CD4-positive, alpha-beta T cell treated with Interleukin-15 for 1 hour (primary cell): ENCODE data around the gene ADGRG3.

Source experiments
- DNase-seq: peaks from one replicate; pipeline ENCODE4 v3.0.0-alpha.2; 2020

Gene ADGRG3, protein sequence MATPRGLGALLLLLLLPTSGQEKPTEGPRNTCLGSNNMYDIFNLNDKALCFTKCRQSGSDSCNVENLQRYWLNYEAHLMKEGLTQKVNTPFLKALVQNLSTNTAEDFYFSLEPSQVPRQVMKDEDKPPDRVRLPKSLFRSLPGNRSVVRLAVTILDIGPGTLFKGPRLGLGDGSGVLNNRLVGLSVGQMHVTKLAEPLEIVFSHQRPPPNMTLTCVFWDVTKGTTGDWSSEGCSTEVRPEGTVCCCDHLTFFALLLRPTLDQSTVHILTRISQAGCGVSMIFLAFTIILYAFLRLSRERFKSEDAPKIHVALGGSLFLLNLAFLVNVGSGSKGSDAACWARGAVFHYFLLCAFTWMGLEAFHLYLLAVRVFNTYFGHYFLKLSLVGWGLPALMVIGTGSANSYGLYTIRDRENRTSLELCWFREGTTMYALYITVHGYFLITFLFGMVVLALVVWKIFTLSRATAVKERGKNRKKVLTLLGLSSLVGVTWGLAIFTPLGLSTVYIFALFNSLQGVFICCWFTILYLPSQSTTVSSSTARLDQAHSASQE

DNA sequence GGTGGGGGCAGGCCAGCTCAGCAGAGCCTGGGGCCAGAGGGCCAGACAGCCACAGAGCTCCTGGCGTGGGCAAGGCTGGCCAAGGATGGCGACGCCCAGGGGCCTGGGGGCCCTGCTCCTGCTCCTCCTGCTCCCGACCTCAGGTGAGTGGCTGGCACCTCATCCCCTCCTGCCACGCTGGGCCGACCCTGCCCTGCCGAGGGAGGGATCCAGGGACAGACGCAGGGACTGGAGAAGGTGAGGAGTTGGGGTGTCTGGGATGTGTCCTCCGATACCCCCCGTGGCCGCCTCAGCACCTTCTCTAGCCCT is at the start of gene ADGRG3:
Gene ADGRG3, plus strand, starts transcription at position 44 of the 309 bp plus-strand sequence. Its CDS starts 42 bp downstream, at position 86.
- DNase-seq = no peak

GRCh38 chr16:57619133-57619605 is 48.9 kb upstream of the ADGRG3 start:
- DNase-seq = no peak

- peak; percentile 11 for DNase-seq
Measured at GRCh38 chr16:57619606-57620334, 48.3 kb upstream of the ADGRG3 start.

DNA sequence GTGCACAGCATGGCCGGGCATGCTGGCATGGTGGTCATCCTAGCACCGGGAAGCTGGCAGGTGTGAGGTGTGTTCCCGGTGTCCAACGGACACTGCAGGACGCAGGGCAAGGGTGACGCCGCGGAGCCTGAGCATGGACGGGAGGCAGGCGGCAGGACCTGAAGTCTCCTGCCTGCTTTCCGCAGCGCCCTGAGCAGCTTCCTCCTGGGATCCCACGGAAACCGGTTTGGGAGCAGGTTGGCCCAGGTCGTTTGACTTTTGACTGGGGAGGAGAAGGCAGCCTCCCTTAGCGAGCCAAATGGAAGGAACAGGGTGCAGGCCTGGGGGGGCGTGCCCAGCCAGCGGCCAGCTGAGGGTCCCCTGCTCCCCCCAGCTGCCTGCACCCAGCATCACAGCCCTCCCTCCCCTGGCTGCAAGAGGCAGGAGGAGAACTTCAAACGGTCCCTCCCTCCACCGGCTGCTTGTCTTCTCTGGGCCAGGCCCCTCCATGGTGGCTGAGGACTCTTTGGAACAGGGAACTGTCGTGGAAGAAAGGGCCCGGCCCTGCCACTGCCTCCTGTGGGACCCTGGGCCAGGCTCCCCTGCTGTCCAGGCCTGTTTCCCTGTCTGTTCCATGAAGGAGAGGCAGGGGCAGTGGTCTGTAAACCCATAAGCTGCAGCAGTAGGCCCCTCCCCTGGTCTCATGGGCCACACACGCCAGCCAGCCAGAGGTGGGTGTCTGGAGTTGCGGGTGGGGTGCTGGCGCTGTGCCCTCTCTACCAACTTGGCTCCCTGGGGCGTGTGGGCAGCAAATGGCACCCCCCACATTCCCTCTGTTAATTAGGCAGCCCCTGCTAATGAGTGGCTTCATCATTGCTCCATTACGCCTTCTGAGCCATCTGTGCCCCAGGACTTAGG is 47.5 kb upstream of the ADGRG3 start:
- DNase-seq = peak; percentile 6

GRCh38 chr16:57621521-57622271 is 46.4 kb upstream of the ADGRG3 start:
- DNase-seq = peak; percentile 15

DNA sequence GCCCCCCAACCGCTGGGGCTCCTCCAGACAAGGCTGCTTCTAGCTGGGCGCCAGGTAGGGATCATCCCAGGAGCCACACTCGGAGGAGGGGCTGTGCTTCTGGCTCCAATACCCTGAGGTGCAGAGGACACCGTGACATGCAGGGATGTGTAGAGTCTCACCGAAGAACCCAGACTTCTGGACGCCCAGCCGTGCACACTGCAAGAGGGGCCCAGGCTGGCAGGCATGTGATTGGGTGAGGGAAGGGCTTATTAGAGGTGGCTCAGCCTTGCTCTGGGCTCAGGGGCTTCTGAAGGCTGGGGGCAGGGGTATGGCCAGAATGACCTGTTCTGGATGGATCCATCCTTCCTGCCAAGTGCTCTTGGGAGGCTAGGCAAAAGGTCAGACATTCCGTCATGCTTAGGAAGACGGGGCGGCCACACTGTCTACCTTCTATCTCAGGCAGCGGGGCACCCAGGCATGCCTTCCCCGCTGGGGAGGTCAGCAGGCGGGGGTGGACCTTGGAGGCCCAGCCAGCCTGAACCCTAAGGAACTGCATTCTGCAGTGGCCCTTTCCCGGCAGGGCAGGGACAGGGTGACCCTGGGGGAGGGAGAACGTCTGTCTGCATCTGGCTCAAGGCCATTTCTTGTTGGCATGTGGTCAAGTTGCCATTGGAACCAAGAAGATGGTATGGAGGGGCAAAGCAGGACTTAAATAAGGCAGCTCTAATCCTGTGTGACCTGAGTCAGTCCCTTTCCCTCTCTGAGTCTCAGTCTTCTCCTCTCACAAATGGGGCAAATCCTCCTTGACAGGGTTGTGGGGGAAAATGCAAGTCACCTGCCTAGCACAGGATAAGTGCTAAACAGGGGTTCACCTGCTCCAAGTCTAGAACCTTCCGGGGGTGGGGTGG is 45.5 kb upstream of the ADGRG3 start:
- peak; percentile 10 for DNase-seq

DNA sequence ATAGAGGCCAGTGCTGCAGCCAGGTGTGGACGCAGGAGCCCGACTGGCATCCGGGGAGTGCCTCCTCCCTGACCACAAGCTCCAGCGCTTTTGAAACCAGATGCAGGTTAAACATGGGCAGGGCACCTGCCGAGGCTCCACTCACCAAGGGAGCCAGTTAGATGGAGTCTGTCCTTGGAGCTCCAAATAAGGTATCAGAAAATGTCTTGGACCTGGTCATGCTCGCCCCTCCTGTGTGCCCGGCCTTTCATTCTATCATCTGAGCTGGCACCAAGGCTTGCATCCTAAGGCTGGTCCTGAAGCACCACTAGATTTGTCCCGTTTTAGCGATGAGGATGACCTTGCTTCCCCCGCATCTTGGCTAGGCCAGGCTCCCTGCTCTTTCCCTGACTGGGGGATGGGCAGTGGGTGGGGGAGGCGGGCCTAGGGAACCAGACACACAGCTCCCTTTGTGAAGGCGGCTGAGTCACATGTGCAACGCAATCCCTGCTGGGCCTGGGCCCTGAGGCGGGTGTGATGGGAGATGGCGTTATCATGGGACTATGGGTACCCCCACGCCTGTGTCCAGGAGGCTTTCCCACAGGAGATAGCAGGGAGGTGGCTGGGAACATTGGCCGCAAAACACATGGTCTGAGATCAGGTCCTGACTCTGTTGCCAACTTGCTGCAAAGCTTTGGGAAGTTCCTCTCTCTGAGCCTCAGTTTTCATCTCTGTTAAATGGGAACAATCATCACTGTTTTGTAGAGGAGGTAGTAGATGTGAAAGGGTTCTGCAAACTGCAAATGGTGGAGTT is 44.7 kb upstream of the ADGRG3 start:
- no peak for DNase-seq

DNA sequence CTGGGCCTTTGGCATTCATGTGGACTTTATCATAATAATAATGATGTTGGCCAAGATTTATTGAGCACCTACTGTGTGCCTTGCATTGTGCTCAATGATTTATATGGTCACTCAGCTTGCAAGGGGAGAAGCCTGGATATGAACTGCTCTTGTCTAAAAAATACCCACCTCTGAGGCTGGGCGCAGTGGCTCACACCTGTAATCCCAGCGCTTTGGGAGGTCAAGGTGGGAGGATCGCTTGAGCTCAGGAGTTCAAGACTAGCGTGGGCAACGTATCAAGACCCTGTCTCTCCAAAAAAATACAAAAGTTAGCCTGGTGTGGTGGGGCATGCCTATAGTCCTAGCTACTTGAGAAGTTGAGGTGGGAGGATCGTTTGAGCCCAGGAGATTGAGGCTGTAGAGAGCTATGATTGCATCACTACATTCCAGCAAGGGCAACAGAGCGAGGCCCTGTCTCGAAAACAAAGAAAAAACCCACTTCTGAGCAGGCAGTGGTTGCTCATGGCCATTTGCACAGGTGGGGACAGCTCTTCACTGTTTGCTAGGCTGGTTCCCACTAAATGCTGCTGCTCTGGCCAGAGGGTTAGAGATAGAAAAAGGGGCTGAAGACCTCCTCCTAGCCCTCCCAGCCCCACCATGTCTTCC is 43.9 kb upstream of the ADGRG3 start:
- no peak for DNase-seq

GRCh38 chr16:57624806-57625500 is 43.2 kb upstream of the ADGRG3 start:
- DNase-seq = no peak

GRCh38 chr16:57626420-57627170 is 41.5 kb upstream of the ADGRG3 start:
- no peak for DNase-seq

GRCh38 chr16:57627184-57627871 is 40.8 kb upstream of the ADGRG3 start:
- no peak for DNase-seq

DNA sequence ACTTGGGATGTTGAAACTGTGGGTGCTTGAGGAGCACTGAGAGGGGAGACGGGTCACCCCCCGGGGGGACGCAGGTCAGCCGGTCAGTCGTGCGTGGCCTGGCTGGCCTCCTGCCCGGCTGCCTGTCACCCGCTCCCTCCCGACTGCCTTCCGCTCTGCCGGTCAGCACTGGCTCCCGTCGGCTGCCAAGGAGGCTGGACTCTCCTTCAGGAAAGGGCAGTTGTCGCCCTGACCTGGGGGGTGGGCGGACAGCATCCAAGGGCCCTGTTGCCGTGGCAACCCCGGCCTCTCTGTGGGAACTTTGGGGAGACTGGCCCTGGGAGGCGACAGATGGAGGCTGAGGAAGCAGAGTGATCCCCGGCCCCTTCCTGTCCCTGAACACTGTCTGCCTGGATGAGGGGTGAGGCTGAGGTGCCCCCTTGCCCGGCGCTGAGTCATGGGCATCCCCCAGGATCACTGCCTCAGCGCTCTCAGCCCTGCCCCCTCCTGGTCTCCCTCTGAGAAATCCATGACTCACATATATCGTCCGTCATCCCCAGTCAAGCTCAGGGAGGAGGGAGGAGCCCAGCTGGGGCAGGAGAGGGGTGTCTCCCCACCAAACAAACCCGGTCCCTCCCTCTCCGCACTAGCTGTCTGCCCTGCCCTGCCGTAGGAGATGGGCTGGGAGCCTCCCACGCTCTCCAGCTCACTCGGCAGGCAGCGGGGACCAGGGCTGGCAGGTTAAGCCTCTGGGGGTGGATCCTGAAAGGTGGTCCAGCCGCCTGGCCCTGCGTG is 39.9 kb upstream of the ADGRG3 start, which contains the start of gene ADGRG1:
Gene ADGRG1, plus strand, starts transcription at position 623 of the 774 bp plus-strand sequence. CDS start 21,658 bp downstream, outside the sequence.
- DNase-seq = peak; percentile 42

GRCh38 chr16:57628783-57629293 is 39.3 kb upstream of the ADGRG3 start:
- DNase-seq = no peak

- DNase-seq = no peak
Measured at GRCh38 chr16:57629516-57630406, 38.3 kb upstream of the ADGRG3 start.

- DNase-seq = no peak
Measured at GRCh38 chr16:57630407-57630797, 37.7 kb upstream of the ADGRG3 start.
